Measurements from ENCODE around the gene B2M. TPM values are rescaled to one million over a fixed set of nuclear protein-coding genes. Genes with fewer than 3 reads are reported as not detected.
A peak's percentile ranks its signal among the peaks of the same experiment; 100 is the strongest.

Gene B2M
- total and polyA plus RNA-seq, 2 donors (not counting 1 experiment from before 2014, with no cell fraction given), result 3,981 to 17,989 TPM

DNA sequence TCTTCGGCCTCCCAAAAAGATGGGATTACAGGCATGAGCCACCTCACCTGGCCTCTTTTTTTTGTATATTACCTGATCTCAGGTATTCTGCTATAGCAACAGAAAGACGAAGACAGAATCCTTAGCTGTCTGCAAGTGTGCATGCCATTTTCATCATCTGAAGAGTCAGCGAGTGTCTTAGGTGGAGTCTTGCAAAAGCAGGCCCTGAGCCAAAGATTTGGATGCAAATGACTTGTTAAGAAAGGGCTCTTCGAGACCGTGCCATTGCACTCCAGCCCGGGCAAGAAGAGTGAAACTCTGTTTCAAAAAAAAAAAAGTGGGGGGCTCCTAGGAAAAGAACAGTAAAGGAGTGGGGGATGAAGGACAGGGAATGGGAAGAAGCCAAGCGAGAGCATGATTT, 14.8 kb downstream of the B2M start:
- peak overlapping the region; percentile 94 to 95 for H3K27ac ChIP-seq (ENCODE audit: low read length in 2 of 2)
- no peaks in the 10 kb centered on the region for H3K36me3 ChIP-seq (replicated peaks in 1 of 2; ENCODE audit: control extremely low read depth in 1 of 2, control insufficient read depth in 1 of 2, extremely low read depth in 1 of 2, insufficient read depth in 2 of 2, low read length in 1 of 2)
- Mint-ChIP-seq H3K27ac (peak overlapping the region; percentile 99), H3K9me3 (ENCODE audit: insufficient read depth) (no peaks in the 10 kb centered on the region), H3K4me3 (peak overlapping the region; percentile 89), H3K27me3 (no peaks in the 10 kb centered on the region), H3K4me1 (peaks cover 76% of the 10 kb centered on the region)
- peaks cover 75% of the 10 kb centered on the region for H3K79me2 ChIP-seq (ENCODE audit: control insufficient read depth, insufficient read depth, low read length)
- DNase-seq, result no peak
- 26% methylated on average over 6 of the region's 7 CpGs for WGBS (ENCODE audit: insufficient coverage)
- no peaks in the 10 kb centered on the region for H3K9me3 ChIP-seq (ENCODE audit: control extremely low read depth in 1 of 3, control insufficient read depth in 2 of 3, insufficient read depth in 1 of 3, low read length in 2 of 3)
- H3K4me2 ChIP-seq (replicated peaks; ENCODE audit: low read depth, low read length, poor library complexity, severe bottlenecking), result peak overlapping the region; percentile 78
- H2AFZ ChIP-seq (ENCODE audit: insufficient read depth, low read depth, low read length, poor library complexity, severe bottlenecking), result peak overlapping the region; percentile 11
- H3K4me1 ChIP-seq (ENCODE audit: control insufficient read depth in 2 of 2, insufficient read depth in 2 of 2, low read length in 2 of 2), result peaks cover 79 to 86% of the 10 kb centered on the region in 2 donors
- CTCF ChIA-PET, result interaction anchor here (0.7 to 18.0 kb wide), 5 partner anchors 11 to 63 kb away, joined by 3 to 529 read pairs (median 70); partner anchors contain the start of genes B2M, PATL2, SPG11 and TRIM69
- ATAC-seq (ENCODE audit: low read depth), result no peak
- no peaks in the 10 kb centered on the region for H4K20me1 ChIP-seq (ENCODE audit: control insufficient read depth, insufficient read depth, low read length, poor library complexity, severe bottlenecking)
- peak overlapping the region; percentile 67 for H3K9ac ChIP-seq (ENCODE audit: low read length)
- H3K4me3 ChIP-seq (ENCODE audit: control extremely low read depth in 1 of 5, extremely low read depth in 1 of 5, insufficient read depth in 1 of 5, low read depth in 2 of 5, low read length in 4 of 5), result peak overlapping the region; percentile 39 to 67 (median 61)
- no peaks in the 10 kb centered on the region for H3K27me3 ChIP-seq (replicated peaks in 1 of 4; ENCODE audit: control extremely low read depth in 1 of 4, control insufficient read depth in 3 of 4, insufficient read depth in 4 of 4, low read length in 3 of 4)
- intact Hi-C loops (cut with micrococcal nuclease), result loop anchor here (1.0 to 5.0 kb wide), 4 partner anchors 14 to 471 kb away; partner anchors contain the start of genes CTDSPL2 and GOLM2
- POLR2A ChIA-PET, result interaction anchor here (0.7 to 34.6 kb wide), 7 partner anchors 9 to 188 kb away, joined by 3 to 819 read pairs (median 6); partner anchors contain the start of genes B2M, PATL2, SPG11 and TRIM69
- TF ChIP-seq EZH2 (IDR thresholded peaks at IDR 0.05; ENCODE audit: borderline replicate concordance, insufficient read depth, low read depth, low read length, poor library complexity, severe bottlenecking), result no peak
- TF ChIP-seq, protein P1, sequence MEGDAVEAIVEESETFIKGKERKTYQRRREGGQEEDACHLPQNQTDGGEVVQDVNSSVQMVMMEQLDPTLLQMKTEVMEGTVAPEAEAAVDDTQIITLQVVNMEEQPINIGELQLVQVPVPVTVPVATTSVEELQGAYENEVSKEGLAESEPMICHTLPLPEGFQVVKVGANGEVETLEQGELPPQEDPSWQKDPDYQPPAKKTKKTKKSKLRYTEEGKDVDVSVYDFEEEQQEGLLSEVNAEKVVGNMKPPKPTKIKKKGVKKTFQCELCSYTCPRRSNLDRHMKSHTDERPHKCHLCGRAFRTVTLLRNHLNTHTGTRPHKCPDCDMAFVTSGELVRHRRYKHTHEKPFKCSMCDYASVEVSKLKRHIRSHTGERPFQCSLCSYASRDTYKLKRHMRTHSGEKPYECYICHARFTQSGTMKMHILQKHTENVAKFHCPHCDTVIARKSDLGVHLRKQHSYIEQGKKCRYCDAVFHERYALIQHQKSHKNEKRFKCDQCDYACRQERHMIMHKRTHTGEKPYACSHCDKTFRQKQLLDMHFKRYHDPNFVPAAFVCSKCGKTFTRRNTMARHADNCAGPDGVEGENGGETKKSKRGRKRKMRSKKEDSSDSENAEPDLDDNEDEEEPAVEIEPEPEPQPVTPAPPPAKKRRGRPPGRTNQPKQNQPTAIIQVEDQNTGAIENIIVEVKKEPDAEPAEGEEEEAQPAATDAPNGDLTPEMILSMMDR (IDR thresholded peaks at IDR 0.05), result no peak
